ENCODE measurements around the gene RELN.
"Not testable (repeated sequence)": the region's sequence is repeated elsewhere in the genome, so short reads cannot be mapped to it uniquely, and the experiment has no call there.

The RELN gene

GRCh38 chr7:103501206-103501605, 488.3 kb downstream of the RELN start:
- Histone ChIP-seq H2BK12ac (ENCODE audit: low read length) (no peak overlapping the region), H3K36me3 (ENCODE audit: control insufficient read depth in 1 of 2, insufficient read depth in 2 of 2, low read length in 2 of 2) (no peaks in the 10 kb centered on the region), H3K14ac (ENCODE audit: low read length) (no peak overlapping the region), H4K12ac (ENCODE audit: low read depth, low read length) (no peak overlapping the region), H3K4me2 (ENCODE audit: low read length) (no peak overlapping the region), H3K79me2 (ENCODE audit: control insufficient read depth, insufficient read depth, low read length, poor library complexity) (no peaks in the 10 kb centered on the region), H3K27ac (ENCODE audit: low read depth, low read length) (no peak overlapping the region), H3K18ac (ENCODE audit: low read length) (no peak overlapping the region), H2BK120ac (ENCODE audit: insufficient read depth, low read length, poor library complexity) (no peak overlapping the region), H3K23ac (ENCODE audit: low read length) (no peak overlapping the region), H3K9me3 (ENCODE audit: insufficient read depth, low read depth, low read length) (peaks cover 3% of the 10 kb centered on the region), H2BK5ac (ENCODE audit: low read depth, low read length, poor library complexity) (no peak overlapping the region), H2AFZ (ENCODE audit: insufficient read depth, low read length, poor library complexity) (no peak overlapping the region), H4K91ac (ENCODE audit: low read depth, low read length) (no peak overlapping the region), H3K4me1 (ENCODE audit: control insufficient read depth in 1 of 2, insufficient read depth in 2 of 2, low read length in 2 of 2) (no peaks in the 10 kb centered on the region), H3K4ac (ENCODE audit: low read depth, low read length) (no peak overlapping the region), H3K9ac (ENCODE audit: low read length) (no peak overlapping the region), H3K4me3 (ENCODE audit: low read depth, low read length) (no peak overlapping the region), H3K27me3 (ENCODE audit: insufficient read depth, low read length) (no peaks in the 10 kb centered on the region), H4K8ac (ENCODE audit: low read depth, low read length) (no peak overlapping the region), H2AK5ac (ENCODE audit: low read length) (no peak overlapping the region), H3K79me1 (ENCODE audit: low read length) (no peaks in the 10 kb centered on the region)
- DNase-seq: peak in 1 of 2 donors; percentile 32
- no CpG with 5 or more reads among the region's 4 CpGs for WGBS (ENCODE audit: extremely low coverage, insufficient coverage, insufficient read length)

- Histone ChIP-seq H3K79me2 (ENCODE audit: control insufficient read depth, insufficient read depth, low read length, poor library complexity) (no peaks in the 10 kb centered on the region), H2AK5ac (ENCODE audit: low read length) (no peak overlapping the region), H3K18ac (ENCODE audit: low read length) (no peak overlapping the region), H3K4ac (ENCODE audit: low read depth, low read length) (no peak overlapping the region), H2BK120ac (ENCODE audit: insufficient read depth, low read length, poor library complexity) (no peak overlapping the region), H3K9me3 (ENCODE audit: insufficient read depth, low read depth, low read length) (peaks cover 3% of the 10 kb centered on the region), H3K4me3 (ENCODE audit: low read depth, low read length) (no peak overlapping the region), H4K8ac (ENCODE audit: low read depth, low read length) (no peak overlapping the region), H4K12ac (ENCODE audit: low read depth, low read length) (no peak overlapping the region), H2AFZ (ENCODE audit: insufficient read depth, low read length, poor library complexity) (no peak overlapping the region), H3K4me2 (ENCODE audit: low read length) (no peak overlapping the region), H2BK12ac (ENCODE audit: low read length) (no peak overlapping the region), H3K14ac (ENCODE audit: low read length) (no peak overlapping the region), H3K36me3 (ENCODE audit: control insufficient read depth in 1 of 2, insufficient read depth in 2 of 2, low read length in 2 of 2) (no peaks in the 10 kb centered on the region), H3K23ac (ENCODE audit: low read length) (no peak overlapping the region), H3K79me1 (ENCODE audit: low read length) (no peaks in the 10 kb centered on the region), H4K91ac (ENCODE audit: low read depth, low read length) (no peak overlapping the region), H3K4me1 (ENCODE audit: control insufficient read depth in 1 of 2, insufficient read depth in 2 of 2, low read length in 2 of 2) (no peaks in the 10 kb centered on the region), H3K27ac (ENCODE audit: low read depth, low read length) (no peak overlapping the region), H3K9ac (ENCODE audit: low read length) (no peak overlapping the region), H3K27me3 (ENCODE audit: insufficient read depth, low read length) (no peaks in the 10 kb centered on the region), H2BK5ac (ENCODE audit: low read depth, low read length, poor library complexity) (no peak overlapping the region)
- DNase-seq: no peak
- WGBS (ENCODE audit: extremely low coverage, insufficient coverage, insufficient read length): no CpG with 5 or more reads among the region's 1 CpG
Observed at GRCh38 chr7:103499976-103500375, 489.5 kb downstream of the RELN start.

- Histone ChIP-seq H3K27ac (ENCODE audit: low read depth, low read length) (no peak overlapping the region), H3K27me3 (ENCODE audit: insufficient read depth, low read length) (no peaks in the 10 kb centered on the region), H4K12ac (ENCODE audit: low read depth, low read length) (no peak overlapping the region), H3K4me1 (ENCODE audit: control insufficient read depth in 1 of 2, insufficient read depth in 2 of 2, low read length in 2 of 2) (no peaks in the 10 kb centered on the region), H2AFZ (ENCODE audit: insufficient read depth, low read length, poor library complexity) (no peak overlapping the region), H3K79me1 (ENCODE audit: low read length) (no peaks in the 10 kb centered on the region), H3K36me3 (ENCODE audit: control insufficient read depth in 1 of 2, insufficient read depth in 2 of 2, low read length in 2 of 2) (no peaks in the 10 kb centered on the region), H2AK5ac (ENCODE audit: low read length) (no peak overlapping the region), H2BK5ac (ENCODE audit: low read depth, low read length, poor library complexity) (no peak overlapping the region), H3K18ac (ENCODE audit: low read length) (no peak overlapping the region), H3K4me3 (ENCODE audit: low read depth, low read length) (no peak overlapping the region), H2BK120ac (ENCODE audit: insufficient read depth, low read length, poor library complexity) (no peak overlapping the region), H2BK12ac (ENCODE audit: low read length) (no peak overlapping the region), H3K4ac (ENCODE audit: low read depth, low read length) (no peak overlapping the region), H3K9me3 (ENCODE audit: insufficient read depth, low read depth, low read length) (no peaks in the 10 kb centered on the region), H4K91ac (ENCODE audit: low read depth, low read length) (no peak overlapping the region), H3K79me2 (ENCODE audit: control insufficient read depth, insufficient read depth, low read length, poor library complexity) (no peaks in the 10 kb centered on the region), H3K9ac (ENCODE audit: low read length) (no peak overlapping the region), H3K23ac (ENCODE audit: low read length) (no peak overlapping the region), H3K14ac (ENCODE audit: low read length) (no peak overlapping the region), H3K4me2 (ENCODE audit: low read length) (no peak overlapping the region), H4K8ac (ENCODE audit: low read depth, low read length) (no peak overlapping the region)
- no peak for DNase-seq
- WGBS (ENCODE audit: extremely low coverage, insufficient coverage, insufficient read length): no CpG with 5 or more reads among the region's 4 CpGs
Observed at GRCh38 chr7:103487419-103487818, 502.0 kb downstream of the RELN start.

GRCh38 chr7:103486873-103487272, 502.6 kb downstream of the RELN start:
- not testable (repeated sequence) for H3K14ac ChIP-seq (ENCODE audit: low read length); DNase-seq; H2BK120ac ChIP-seq (ENCODE audit: insufficient read depth, low read length, poor library complexity); H3K18ac ChIP-seq (ENCODE audit: low read length); H4K8ac ChIP-seq (ENCODE audit: low read depth, low read length); H3K4me2 ChIP-seq (ENCODE audit: low read length); H3K4me1 ChIP-seq (ENCODE audit: control insufficient read depth in 1 of 2, insufficient read depth in 2 of 2, low read length in 2 of 2); H3K36me3 ChIP-seq (ENCODE audit: control insufficient read depth in 1 of 2, insufficient read depth in 2 of 2, low read length in 2 of 2); H3K4ac ChIP-seq (ENCODE audit: low read depth, low read length); H3K79me2 ChIP-seq (ENCODE audit: control insufficient read depth, insufficient read depth, low read length, poor library complexity); H3K4me3 ChIP-seq (ENCODE audit: low read depth, low read length); H2BK5ac ChIP-seq (ENCODE audit: low read depth, low read length, poor library complexity); H2AK5ac ChIP-seq (ENCODE audit: low read length); H4K12ac ChIP-seq (ENCODE audit: low read depth, low read length); H3K27ac ChIP-seq (ENCODE audit: low read depth, low read length); H3K9ac ChIP-seq (ENCODE audit: low read length); H3K27me3 ChIP-seq (ENCODE audit: insufficient read depth, low read length); H2BK12ac ChIP-seq (ENCODE audit: low read length); H3K23ac ChIP-seq (ENCODE audit: low read length); H2AFZ ChIP-seq (ENCODE audit: insufficient read depth, low read length, poor library complexity); H3K9me3 ChIP-seq (ENCODE audit: insufficient read depth, low read depth, low read length); H3K79me1 ChIP-seq (ENCODE audit: low read length); H4K91ac ChIP-seq (ENCODE audit: low read depth, low read length)
- no CpG with 5 or more reads among the region's 3 CpGs for WGBS (ENCODE audit: extremely low coverage, insufficient coverage, insufficient read length)
